ENCODE data around the gene MAP3K19.

The MAP3K19 gene

GRCh38 chr2:135002836-135003235 lies 44.4 kb downstream of the MAP3K19 start:
- in situ Hi-C loops (cut with HindIII; ENCODE audit: low sequenced_read_pairs) = no loop called here
- DNase-seq (ENCODE audit: low read depth, low spot score) = no peak
- TF ChIP-seq, protein P1, sequence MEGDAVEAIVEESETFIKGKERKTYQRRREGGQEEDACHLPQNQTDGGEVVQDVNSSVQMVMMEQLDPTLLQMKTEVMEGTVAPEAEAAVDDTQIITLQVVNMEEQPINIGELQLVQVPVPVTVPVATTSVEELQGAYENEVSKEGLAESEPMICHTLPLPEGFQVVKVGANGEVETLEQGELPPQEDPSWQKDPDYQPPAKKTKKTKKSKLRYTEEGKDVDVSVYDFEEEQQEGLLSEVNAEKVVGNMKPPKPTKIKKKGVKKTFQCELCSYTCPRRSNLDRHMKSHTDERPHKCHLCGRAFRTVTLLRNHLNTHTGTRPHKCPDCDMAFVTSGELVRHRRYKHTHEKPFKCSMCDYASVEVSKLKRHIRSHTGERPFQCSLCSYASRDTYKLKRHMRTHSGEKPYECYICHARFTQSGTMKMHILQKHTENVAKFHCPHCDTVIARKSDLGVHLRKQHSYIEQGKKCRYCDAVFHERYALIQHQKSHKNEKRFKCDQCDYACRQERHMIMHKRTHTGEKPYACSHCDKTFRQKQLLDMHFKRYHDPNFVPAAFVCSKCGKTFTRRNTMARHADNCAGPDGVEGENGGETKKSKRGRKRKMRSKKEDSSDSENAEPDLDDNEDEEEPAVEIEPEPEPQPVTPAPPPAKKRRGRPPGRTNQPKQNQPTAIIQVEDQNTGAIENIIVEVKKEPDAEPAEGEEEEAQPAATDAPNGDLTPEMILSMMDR (IDR thresholded peaks at IDR 0.05; ENCODE audit: low read depth, low read length) = no peak
- no peak overlapping the region for H3K4me3 ChIP-seq (ENCODE audit: low read depth, low read length)

- in situ Hi-C loops (cut with HindIII; ENCODE audit: low sequenced_read_pairs) = no loop called here
- TF ChIP-seq, protein P1 (IDR thresholded peaks at IDR 0.05; ENCODE audit: low read depth, low read length) = no peak
- H3K4me3 ChIP-seq (ENCODE audit: low read depth, low read length) = no peak overlapping the region
- DNase-seq (ENCODE audit: low read depth, low spot score) = no peak
Observed at GRCh38 chr2:134999521-134999920, 47.7 kb downstream of the MAP3K19 start.

GRCh38 chr2:134988994-134989605 lies 58.1 kb downstream of the MAP3K19 start:
- TF ChIP-seq, protein P1 (IDR thresholded peaks at IDR 0.05; ENCODE audit: low read depth, low read length) = peak; percentile 41
- peak; percentile 44 for DNase-seq (ENCODE audit: low read depth, low spot score)
- in situ Hi-C loops (cut with HindIII; ENCODE audit: low sequenced_read_pairs) = no loop called here

DNA sequence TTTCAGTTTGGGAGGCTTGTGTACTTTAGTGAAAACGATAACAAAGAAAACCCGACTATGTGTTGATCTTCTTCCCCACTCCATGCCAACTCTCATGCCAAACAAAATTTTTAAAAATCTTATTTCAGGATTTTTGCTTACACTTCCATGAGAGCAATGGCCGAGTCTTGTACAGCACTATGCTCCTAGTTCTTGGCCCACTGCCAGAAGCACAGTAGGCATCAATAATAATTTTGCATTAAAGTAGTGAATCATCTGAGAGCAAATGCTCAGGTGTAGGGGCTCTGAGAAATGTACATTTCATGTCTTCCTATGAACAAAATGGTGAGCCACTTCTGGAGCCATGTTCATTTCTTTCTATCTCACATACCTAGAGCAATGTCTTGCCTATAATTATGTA lies 62.2 kb downstream of the MAP3K19 start:
- no peak overlapping the region for H3K4me3 ChIP-seq (ENCODE audit: low read depth, low read length)
- in situ Hi-C loops (cut with HindIII; ENCODE audit: low sequenced_read_pairs) = no loop called here
- TF ChIP-seq, protein P1 (IDR thresholded peaks at IDR 0.05; ENCODE audit: low read depth, low read length) = no peak
- DNase-seq (ENCODE audit: low read depth, low spot score) = no peak

More at GRCh38 chr2:134988994-134989605, 58.1 kb downstream of the MAP3K19 start:
- H3K4me3 ChIP-seq (ENCODE audit: low read depth, low read length) = no peak overlapping the region

GRCh38 chr2:134982603-134983002 lies 64.6 kb downstream of the MAP3K19 start:
- TF ChIP-seq, protein P1 (IDR thresholded peaks at IDR 0.05; ENCODE audit: low read depth, low read length) = no peak
- DNase-seq (ENCODE audit: low read depth, low spot score) = no peak
- no peak overlapping the region for H3K4me3 ChIP-seq (ENCODE audit: low read depth, low read length)
- in situ Hi-C loops (cut with HindIII; ENCODE audit: low sequenced_read_pairs) = no loop called here

DNA sequence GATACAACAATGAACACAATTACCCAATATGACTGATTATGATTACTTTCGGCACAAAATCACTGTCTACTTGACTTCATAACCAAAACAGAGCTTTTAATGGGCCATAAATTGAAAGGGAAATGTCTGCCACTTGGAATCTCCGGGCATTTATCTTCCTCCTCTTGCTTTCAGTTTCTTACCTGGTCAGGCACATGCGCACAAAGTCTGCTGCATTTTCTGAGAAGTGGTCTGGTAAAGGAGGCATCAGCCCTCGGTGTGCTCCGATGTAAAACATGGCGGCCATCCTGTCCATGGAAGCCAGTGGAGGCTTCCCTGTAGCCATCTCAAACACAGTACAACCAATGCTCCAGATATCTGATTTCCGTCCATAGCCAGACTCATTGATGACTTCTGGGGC lies 66.6 kb downstream of the MAP3K19 start:
- in situ Hi-C loops (cut with HindIII; ENCODE audit: low sequenced_read_pairs) = no loop called here
- TF ChIP-seq, protein P1 (IDR thresholded peaks at IDR 0.05; ENCODE audit: low read depth, low read length) = no peak
- H3K4me3 ChIP-seq (ENCODE audit: low read depth, low read length) = no peak overlapping the region
- DNase-seq (ENCODE audit: low read depth, low spot score) = no peak
